Mesenchymal stem cell (in vitro differentiated cells and primary cell): ENCODE measurements around the gene AP4M1.

Experiments used
- DNase-seq: peaks from one replicate; pipeline ENCODE4 v3.0.0-alpha.2; 2013
- H2AFZ ChIP-seq: one replicate; pipeline ENCODE4 v1.6.1; 2013; ENCODE audit warnings: low read depth, mild to moderate bottlenecking, control low read depth, inconsistent platforms, low read length, moderate library complexity
- H2AK5ac ChIP-seq: 2 replicates; pipeline ENCODE4 v1.6.1; 2013; ENCODE audit warnings: low read length, moderate library complexity, mild to moderate bottlenecking, inconsistent platforms; ENCODE audit not compliant: severe bottlenecking
- H2BK120ac ChIP-seq: one replicate; pipeline ENCODE4 v1.6.1; 2013; ENCODE audit warnings: low read depth, mild to moderate bottlenecking, inconsistent platforms, low read length, moderate library complexity
- H2BK12ac ChIP-seq, 2 experiments: one replicate each; pipeline ENCODE4 v1.6.1; 2013; ENCODE audit warnings: inconsistent platforms in 2 of 2, low read length in 2 of 2, mild to moderate bottlenecking in 2 of 2, moderate library complexity in 2 of 2, control low read depth in 1 of 2
- H2BK15ac ChIP-seq: one replicate; pipeline ENCODE4 v1.6.1; 2013; ENCODE audit warnings: mild to moderate bottlenecking, low read depth, inconsistent platforms; ENCODE audit not compliant: poor library complexity, severe bottlenecking
- H2BK5ac ChIP-seq: 2 replicates; pipeline ENCODE4 v1.6.1; 2013; ENCODE audit warnings: low read depth, mild to moderate bottlenecking, low read length, control low read depth, inconsistent platforms; ENCODE audit not compliant: poor library complexity, severe bottlenecking
- H3K14ac ChIP-seq, 2 experiments: one replicate each; pipeline ENCODE4 v1.6.1; 2013; ENCODE audit warnings: inconsistent platforms in 2 of 2, low read length in 2 of 2, control low read depth in 1 of 2, mild to moderate bottlenecking in 1 of 2, moderate library complexity in 1 of 2
- H3K18ac ChIP-seq, 2 experiments: one replicate each; pipeline ENCODE4 v1.6.1; 2013; ENCODE audit warnings: inconsistent platforms in 2 of 2, low read length in 2 of 2, control low read depth in 1 of 2, low read depth in 1 of 2, mild to moderate bottlenecking in 1 of 2
- H3K23ac ChIP-seq, 2 experiments: one replicate each; pipeline ENCODE4 v1.6.1; 2013; ENCODE audit warnings: inconsistent platforms in 2 of 2, low read length in 2 of 2, mild to moderate bottlenecking in 2 of 2, moderate library complexity in 2 of 2, control low read depth in 1 of 2
- H3K27ac ChIP-seq: 2 replicates; pipeline ENCODE4 v1.5.1; 2013; ENCODE audit warnings: mild to moderate bottlenecking, moderate library complexity, low read length, control low read depth, inconsistent platforms; ENCODE audit not compliant: poor library complexity, severe bottlenecking
- H3K27me3 ChIP-seq, 2 experiments: 2 replicates each; pipeline versions ENCODE4 v1.6.1 to v1.7.0; 2013; ENCODE audit warnings: low read length in 2 of 2, mild to moderate bottlenecking in 2 of 2, moderate library complexity in 2 of 2, control low read depth in 1 of 2, inconsistent platforms in 1 of 2; ENCODE audit not compliant: control insufficient read depth in 1 of 2, insufficient read depth in 1 of 2
- H3K36me3 ChIP-seq, 2 experiments: 2 replicates each; pipeline versions ENCODE4 v1.6.1 to v1.7.0; 2013; ENCODE audit warnings: low read length in 2 of 2, control low read depth in 1 of 2, inconsistent platforms in 1 of 2, low read depth in 1 of 2, mild to moderate bottlenecking in 1 of 2; ENCODE audit not compliant: insufficient read depth in 2 of 2, control insufficient read depth in 1 of 2
- H3K4ac ChIP-seq, 2 experiments: one replicate each; pipeline ENCODE4 v1.6.1; 2013; ENCODE audit warnings: inconsistent platforms in 2 of 2, low read length in 2 of 2, mild to moderate bottlenecking in 2 of 2, moderate library complexity in 2 of 2, control low read depth in 1 of 2, low read depth in 1 of 2
- H3K4me1 ChIP-seq: 2 replicates; pipeline ENCODE4 v1.6.1; 2013; ENCODE audit warnings: low read depth, low read length, control low read depth; ENCODE audit not compliant: control insufficient read depth, insufficient read depth
- H3K4me2 ChIP-seq: 2 replicates; pipeline ENCODE4 v1.6.1; 2013; ENCODE audit warnings: low read length, mild to moderate bottlenecking, inconsistent platforms; ENCODE audit not compliant: poor library complexity, severe bottlenecking
- H3K4me3 ChIP-seq, 2 experiments: 2 replicates each; pipeline versions ENCODE4 v1.5.1 to v1.7.0; 2013; ENCODE audit warnings: low read length in 2 of 2, mild to moderate bottlenecking in 2 of 2, control low read depth in 1 of 2, low read depth in 1 of 2; ENCODE audit not compliant: insufficient read depth in 1 of 2
- H3K79me1 ChIP-seq: replicated peaks from 2 replicates; pipeline ENCODE4 v1.6.1; 2013; ENCODE audit warnings: mild to moderate bottlenecking, control low read depth, low read length, inconsistent platforms; ENCODE audit not compliant: poor library complexity, severe bottlenecking
- H3K9ac ChIP-seq: 2 replicates; pipeline ENCODE4 v1.7.0; 2013; ENCODE audit warnings: mild to moderate bottlenecking, low read length, moderate library complexity
- H3K9me3 ChIP-seq: 2 replicates; pipeline ENCODE4 v1.7.0; 2013; ENCODE audit warnings: mild to moderate bottlenecking, low read length; ENCODE audit not compliant: control insufficient read depth
- H4K8ac ChIP-seq: one replicate; pipeline ENCODE4 v1.6.1; 2013; ENCODE audit warnings: inconsistent platforms, mild to moderate bottlenecking, low read length, moderate library complexity
- H4K91ac ChIP-seq: one replicate; pipeline ENCODE4 v1.6.1; 2013; ENCODE audit warnings: mild to moderate bottlenecking, low read length, inconsistent platforms
- WGBS: methylation state at CpG from one replicate; pipeline ENCODE4 v1.1.7; 2013; ENCODE audit warnings: mixed read lengths; 5-methylcytosine and 5-hydroxymethylcytosine counted together

Gene AP4M1

GRCh38 chr7:100085515-100085914 lies 15.9 kb upstream of the AP4M1 start:
- 43% methylated on average over 3 of the region's 3 CpGs for WGBS
- no peak overlapping the region for H2BK15ac ChIP-seq
- H3K36me3 ChIP-seq: peaks cover 3 to 4% of the 10 kb centered on the region in 2 experiments
- no peak overlapping the region for H2BK5ac ChIP-seq
- H2AFZ ChIP-seq: no peak overlapping the region
- peak overlapping the region; percentile 98 to 99 for H2BK12ac ChIP-seq
- no peak for DNase-seq
- no peak overlapping the region for H3K23ac ChIP-seq
- peak overlapping the region; percentile 83 for H4K8ac ChIP-seq
- H3K4me3 ChIP-seq: no peak overlapping the region
- no peak overlapping the region for H3K4me2 ChIP-seq
- peak overlapping the region; percentile 92 to 95 for H3K18ac ChIP-seq
- H3K4me1 ChIP-seq: peaks cover 9% of the 10 kb centered on the region
- H4K91ac ChIP-seq: peak overlapping the region; percentile 76
- H3K9ac ChIP-seq: no peak overlapping the region
- peak overlapping the region; percentile 82 to 85 for H3K4ac ChIP-seq
- peak overlapping the region; percentile 80 for H2BK120ac ChIP-seq
- H3K27me3 ChIP-seq: no peaks in the 10 kb centered on the region
- no peak overlapping the region for H3K14ac ChIP-seq
- no peak overlapping the region for H2AK5ac ChIP-seq
- H3K9me3 ChIP-seq: no peaks in the 10 kb centered on the region
- no peak overlapping the region for H3K27ac ChIP-seq
- H3K79me1 ChIP-seq: peaks cover 5% of the 10 kb centered on the region

GRCh38 chr7:100087055-100087750 lies 14.2 kb upstream of the AP4M1 start:
- Histone ChIP-seq H2AFZ (no peak overlapping the region), H4K8ac (peak overlapping the region; percentile 48), H3K23ac (no peak overlapping the region), H3K27me3 (no peaks in the 10 kb centered on the region), H3K79me1 (peaks cover 11% of the 10 kb centered on the region), H4K91ac (peak overlapping the region; percentile 81), H3K9me3 (no peaks in the 10 kb centered on the region), H3K14ac (no peak overlapping the region), H3K36me3 (peaks cover 18 to 20% of the 10 kb centered on the region in 2 experiments), H2AK5ac (no peak overlapping the region), H3K27ac (peak overlapping the region; percentile 77), H3K18ac (peak overlapping the region in 1 of 2 experiments; percentile 71), H2BK5ac (no peak overlapping the region), H2BK15ac (no peak overlapping the region), H3K4me3 (no peak overlapping the region), H3K4me1 (peaks cover 11% of the 10 kb centered on the region), H2BK12ac (no peak overlapping the region), H3K4ac (peak overlapping the region; percentile 27 to 85), H3K4me2 (no peak overlapping the region), H2BK120ac (peak overlapping the region; percentile 75), H3K9ac (peak overlapping the region; percentile 96)
- peak; percentile 100 for DNase-seq
- 19% methylated on average over 9 of the region's 10 CpGs for WGBS

GRCh38 chr7:100088095-100088620 lies 13.3 kb upstream of the AP4M1 start:
- Histone ChIP-seq H2AFZ (no peak overlapping the region), H2BK120ac (peak overlapping the region; percentile 75), H3K4me1 (peaks cover 8% of the 10 kb centered on the region), H3K9me3 (no peaks in the 10 kb centered on the region), H2AK5ac (no peak overlapping the region), H3K14ac (no peak overlapping the region), H3K36me3 (peaks cover 27 to 29% of the 10 kb centered on the region in 2 experiments), H4K91ac (peak overlapping the region; percentile 97), H3K4ac (peak overlapping the region; percentile 85 to 94), H3K4me2 (peak overlapping the region; percentile 55), H2BK15ac (no peak overlapping the region), H3K27ac (peak overlapping the region; percentile 33), H2BK12ac (peak overlapping the region; percentile 66 to 93), H3K79me1 (peaks cover 13% of the 10 kb centered on the region), H3K18ac (peak overlapping the region; percentile 87), H3K27me3 (no peaks in the 10 kb centered on the region), H4K8ac (peak overlapping the region; percentile 97), H3K23ac (no peak overlapping the region), H3K4me3 (peak overlapping the region; percentile 85 to 97), H2BK5ac (no peak overlapping the region), H3K9ac (peak overlapping the region; percentile 96)
- DNase-seq: no peak
- 80% methylated on average over 8 of the region's 11 CpGs for WGBS
